ENCODE results near the gene SYNDIG1. TPM values are rescaled to one million over a fixed set of nuclear protein-coding genes. Genes with fewer than 3 reads are reported as not detected.

SYNDIG1 gene
- total RNA-seq, 1 donor from 2014 or later: 13.7 TPM

GRCh38 chr20:24543741-24544140 lies 74.3 kb downstream of the SYNDIG1 start:
- H3K4me1 ChIP-seq: no peaks in the 10 kb centered on the region
- H3K4me3 ChIP-seq: no peak overlapping the region
- H3K36me3 ChIP-seq: peaks cover 4 to 22% of the 10 kb centered on the region in 2 donors
- intact Hi-C loops (cut with DNase I): no loop called here
- H3K27me3 ChIP-seq: no peaks in the 10 kb centered on the region
- no peak for TF ChIP-seq CTCF (IDR thresholded peaks at IDR 0.05)
- H3K9me3 ChIP-seq: peaks cover 0 to 7% of the 10 kb centered on the region in 2 donors
- no peak overlapping the region for H3K27ac ChIP-seq
- DNase-seq (ENCODE audit: low spot score in 2 of 2): no peak

GRCh38 chr20:24544371-24544770 lies 74.9 kb downstream of the SYNDIG1 start:
- H3K4me3 ChIP-seq: no peak overlapping the region
- no peaks in the 10 kb centered on the region for H3K27me3 ChIP-seq
- DNase-seq (ENCODE audit: low spot score in 2 of 2): no peak
- H3K9me3 ChIP-seq: peaks cover 0 to 7% of the 10 kb centered on the region in 2 donors
- peaks cover 4 to 22% of the 10 kb centered on the region in 2 donors for H3K36me3 ChIP-seq
- no peak for TF ChIP-seq CTCF (IDR thresholded peaks at IDR 0.05)
- no peak overlapping the region for H3K27ac ChIP-seq
- intact Hi-C loops (cut with DNase I): no loop called here
- no peaks in the 10 kb centered on the region for H3K4me1 ChIP-seq

- no peak overlapping the region for H3K4me3 ChIP-seq
- H3K4me1 ChIP-seq: no peaks in the 10 kb centered on the region
- TF ChIP-seq CTCF (IDR thresholded peaks at IDR 0.05): no peak
- intact Hi-C loops (cut with DNase I): no loop called here
- H3K36me3 ChIP-seq: peaks cover 4 to 22% of the 10 kb centered on the region in 2 donors
- H3K9me3 ChIP-seq: peaks cover 0 to 7% of the 10 kb centered on the region in 2 donors
- DNase-seq (ENCODE audit: low spot score in 2 of 2): no peak
- H3K27me3 ChIP-seq: no peaks in the 10 kb centered on the region
- H3K27ac ChIP-seq: no peak overlapping the region
Observed at GRCh38 chr20:24545168-24545567, 75.7 kb downstream of the SYNDIG1 start.

GRCh38 chr20:24546232-24546892 lies 76.9 kb downstream of the SYNDIG1 start:
- Histone ChIP-seq H3K27me3 (no peaks in the 10 kb centered on the region), H3K36me3 (peaks cover 4 to 22% of the 10 kb centered on the region in 2 donors), H3K9me3 (peaks cover 0 to 7% of the 10 kb centered on the region in 2 donors), H3K27ac (no peak overlapping the region), H3K4me1 (no peaks in the 10 kb centered on the region), H3K4me3 (no peak overlapping the region)
- no peak for TF ChIP-seq CTCF (IDR thresholded peaks at IDR 0.05)
- DNase-seq (ENCODE audit: low spot score in 2 of 2): no peak
- intact Hi-C loops (cut with DNase I): no loop called here

- intact Hi-C loops (cut with DNase I): no loop called here
- Histone ChIP-seq H3K27me3 (no peaks in the 10 kb centered on the region), H3K9me3 (peaks cover 0 to 7% of the 10 kb centered on the region in 2 donors), H3K4me3 (no peak overlapping the region), H3K36me3 (peaks cover 4 to 22% of the 10 kb centered on the region in 2 donors), H3K27ac (no peak overlapping the region), H3K4me1 (no peaks in the 10 kb centered on the region)
- no peak for DNase-seq (ENCODE audit: low spot score in 2 of 2)
- TF ChIP-seq CTCF (IDR thresholded peaks at IDR 0.05): no peak
Observed at GRCh38 chr20:24547967-24548366, 78.5 kb downstream of the SYNDIG1 start.

Measured in ascending aorta (tissue), 2 donors.